Right atrium auricular region (tissue), 2 donors: Measurements from ENCODE around the gene HORMAD2. TPM values are rescaled to one million over a fixed set of nuclear protein-coding genes. Genes with fewer than 3 reads are reported as not detected.
"Not testable (repeated sequence)": the region's sequence is repeated elsewhere in the genome, so short reads cannot be mapped to it uniquely, and the experiment has no call there.

ENCODE experiments used
- DNase-seq: peaks from one replicate; pipeline ENCODE4 v3.0.0-alpha.2; 2019; ENCODE audit warnings: low spot score
- H3K27ac ChIP-seq, 2 donors: fragments of 200-600 bp; sonication (generic); 1 replicate in 1 of 2; 2 replicates in 1 of 2; pipeline ENCODE4 v1.5.1; 2016 to 2019
- H3K27me3 ChIP-seq, 2 donors: fragments of 200-600 bp; sonication (generic); one replicate each; pipeline versions ENCODE4 v1.5.1 to v1.6.0; 2017 to 2019
- H3K36me3 ChIP-seq: fragments of 200-600 bp; sonication (generic); one replicate; pipeline ENCODE4 v1.5.1; 2016
- H3K4me1 ChIP-seq, 2 donors: fragments of 200-600 bp; sonication (generic); one replicate each; pipeline versions ENCODE4 v1.5.1 to v1.6.0; 2017 to 2019
- H3K4me3 ChIP-seq, 2 donors: fragments of 200-600 bp; sonication (generic); 1 replicate in 1 of 2; 2 replicates in 1 of 2; pipeline ENCODE4 v1.5.1; 2017 to 2019; ENCODE audit warnings: mild to moderate bottlenecking in 1 of 2, moderate library complexity in 1 of 2
- H3K9me3 ChIP-seq, 2 donors: fragments of 200-600 bp; sonication (generic); one replicate each; pipeline ENCODE4 v1.5.1; 2019
- CTCF ChIP-seq, 2 donors: fragments of 200-600 bp; sonication (generic); IDR thresholded peaks; one replicate each; pipeline ENCODE4 v1.5.1; 2019; ENCODE audit warnings: antibody characterized with exemption in 2 of 2
- total RNA-seq, 2 donors: library from RNA; depleted of rRNA; stranded (reverse); fragments of >200 nt; gene quantifications; one replicate each; pipeline ENCODE4 v1.1.0, GENCODE V29; 2016

Gene HORMAD2
- total RNA-seq, 2 donors from 2014 or later = not detected

- no peak overlapping the region for H3K27ac ChIP-seq
- DNase-seq = no peak
- no peak overlapping the region for H3K4me3 ChIP-seq
- H3K9me3 ChIP-seq = peaks cover 0 to 16% of the 10 kb centered on the region in 2 donors
- TF ChIP-seq CTCF (IDR thresholded peaks at IDR 0.05) = no peak
- H3K4me1 ChIP-seq = no peaks in the 10 kb centered on the region
- no peaks in the 10 kb centered on the region for H3K36me3 ChIP-seq
- H3K27me3 ChIP-seq = no peaks in the 10 kb centered on the region
These were observed 8.2 kb downstream of the HORMAD2 start for GRCh38 chr22:30088468-30088867.

- H3K27ac ChIP-seq = no peak overlapping the region
- H3K36me3 ChIP-seq = no peaks in the 10 kb centered on the region
- H3K27me3 ChIP-seq = no peaks in the 10 kb centered on the region
- no peak overlapping the region for H3K4me3 ChIP-seq
- peaks cover 0 to 10% of the 10 kb centered on the region in 2 donors for H3K9me3 ChIP-seq
- no peak for DNase-seq
- H3K4me1 ChIP-seq = no peaks in the 10 kb centered on the region
- TF ChIP-seq CTCF (IDR thresholded peaks at IDR 0.05) = no peak
These were observed 9.4 kb downstream of the HORMAD2 start for GRCh38 chr22:30089655-30089974.

- peaks cover 0 to 10% of the 10 kb centered on the region in 2 donors for H3K9me3 ChIP-seq
- TF ChIP-seq CTCF (IDR thresholded peaks at IDR 0.05) = no peak
- DNase-seq = no peak
- no peaks in the 10 kb centered on the region for H3K4me1 ChIP-seq
- H3K27me3 ChIP-seq = no peaks in the 10 kb centered on the region
- H3K36me3 ChIP-seq = no peaks in the 10 kb centered on the region
- no peak overlapping the region for H3K27ac ChIP-seq
- no peak overlapping the region for H3K4me3 ChIP-seq
These were observed 12.4 kb downstream of the HORMAD2 start for GRCh38 chr22:30092686-30093085.

- Histone ChIP-seq H3K4me3 (no peak overlapping the region), H3K27me3 (no peaks in the 10 kb centered on the region), H3K27ac (no peak overlapping the region), H3K36me3 (no peaks in the 10 kb centered on the region), H3K9me3 (peaks cover 0 to 10% of the 10 kb centered on the region in 2 donors), H3K4me1 (no peaks in the 10 kb centered on the region)
- no peak for DNase-seq
- no peak for TF ChIP-seq CTCF (IDR thresholded peaks at IDR 0.05)
These were observed 14.5 kb downstream of the HORMAD2 start for GRCh38 chr22:30094804-30095203.

DNA sequence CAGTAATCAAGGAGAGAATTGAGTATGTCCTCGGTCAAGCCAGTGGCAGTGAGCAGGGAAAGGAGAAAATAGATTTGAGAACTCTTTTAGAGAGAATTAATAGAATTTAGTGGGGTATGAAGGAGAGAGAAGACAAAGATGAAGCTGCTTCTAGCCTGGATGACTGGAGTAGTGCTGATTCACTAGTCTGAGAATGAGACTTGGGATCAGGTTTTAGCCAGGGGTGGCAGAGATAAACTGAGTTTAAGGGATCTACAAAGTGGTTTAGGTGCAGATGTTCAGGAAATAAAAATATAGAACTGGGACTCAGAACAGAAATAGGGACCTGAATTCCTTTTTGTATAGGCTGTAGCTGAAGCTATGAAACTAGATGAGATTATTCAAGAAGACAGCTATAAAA lies 17.6 kb downstream of the HORMAD2 start:
- Histone ChIP-seq H3K36me3 (no peaks in the 10 kb centered on the region), H3K27me3 (no peaks in the 10 kb centered on the region), H3K4me3 (no peak overlapping the region), H3K27ac (no peak overlapping the region), H3K9me3 (peaks cover 0 to 5% of the 10 kb centered on the region in 2 donors), H3K4me1 (no peaks in the 10 kb centered on the region)
- no peak for DNase-seq
- TF ChIP-seq CTCF (IDR thresholded peaks at IDR 0.05) = no peak

- not testable (repeated sequence) for H3K27ac ChIP-seq, H3K4me1 ChIP-seq, H3K27me3 ChIP-seq
These were observed 20.5 kb downstream of the HORMAD2 start for GRCh38 chr22:30100770-30101169.

More at GRCh38 chr22:30100770-30101169, 20.5 kb downstream of the HORMAD2 start:
- DNase-seq, H3K36me3 ChIP-seq, H3K9me3 ChIP-seq, H3K4me3 ChIP-seq: not testable (repeated sequence)
